ENCODE results near the gene RHBDL1.

The RHBDL1 gene

GRCh38 chr16:720447-720989 is 45.0 kb downstream of the RHBDL1 start:
- DNase-seq (ENCODE audit: low read depth), result peak; percentile 84

GRCh38 chr16:720990-721764 is 45.7 kb downstream of the RHBDL1 start, which contains the start of gene ANTKMT:
Gene ANTKMT, plus strand, starts transcription at chr16:721146. Its CDS starts 129 bp downstream, at chr16:721275.
- DNase-seq (ENCODE audit: low read depth), result peak; percentile 61

DNA sequence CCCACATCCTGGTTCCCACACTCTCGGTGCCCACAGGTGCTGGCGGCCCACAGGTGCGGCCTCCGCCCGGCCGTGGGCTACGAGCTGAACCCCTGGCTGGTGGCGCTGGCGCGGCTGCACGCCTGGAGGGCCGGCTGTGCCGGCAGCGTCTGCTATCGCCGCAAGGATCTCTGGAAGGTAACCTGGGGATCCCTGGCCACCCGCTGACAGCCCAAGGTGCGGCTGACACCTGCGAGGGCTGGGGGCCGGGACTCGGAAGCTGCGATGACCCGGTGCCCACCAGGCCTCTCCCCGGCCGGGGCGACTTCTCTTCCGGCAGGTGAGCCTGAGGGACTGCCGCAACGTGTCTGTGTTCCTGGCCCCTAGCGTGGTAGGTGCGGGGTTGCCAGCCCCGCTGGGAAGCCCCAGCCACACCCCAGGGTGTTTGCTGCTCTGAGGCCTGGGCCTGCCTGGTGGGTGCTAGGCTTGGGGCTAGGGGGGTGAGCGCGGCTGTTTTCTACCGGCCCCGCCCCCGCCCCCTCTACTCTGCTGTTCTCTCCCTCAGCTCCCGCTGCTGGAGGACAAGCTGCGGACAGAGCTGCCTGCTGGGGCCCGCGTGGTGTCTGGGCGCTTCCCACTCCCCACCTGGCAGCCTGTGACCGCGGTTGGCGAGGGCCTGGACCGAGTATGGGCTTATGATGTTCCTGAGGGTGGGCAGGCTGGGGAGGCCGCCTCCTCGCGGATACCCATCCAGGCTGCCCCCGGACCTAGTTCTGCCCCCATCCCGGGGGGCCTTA is 46.5 kb downstream of the RHBDL1 start:
- DNase-seq (ENCODE audit: low read depth), result no peak

DNA sequence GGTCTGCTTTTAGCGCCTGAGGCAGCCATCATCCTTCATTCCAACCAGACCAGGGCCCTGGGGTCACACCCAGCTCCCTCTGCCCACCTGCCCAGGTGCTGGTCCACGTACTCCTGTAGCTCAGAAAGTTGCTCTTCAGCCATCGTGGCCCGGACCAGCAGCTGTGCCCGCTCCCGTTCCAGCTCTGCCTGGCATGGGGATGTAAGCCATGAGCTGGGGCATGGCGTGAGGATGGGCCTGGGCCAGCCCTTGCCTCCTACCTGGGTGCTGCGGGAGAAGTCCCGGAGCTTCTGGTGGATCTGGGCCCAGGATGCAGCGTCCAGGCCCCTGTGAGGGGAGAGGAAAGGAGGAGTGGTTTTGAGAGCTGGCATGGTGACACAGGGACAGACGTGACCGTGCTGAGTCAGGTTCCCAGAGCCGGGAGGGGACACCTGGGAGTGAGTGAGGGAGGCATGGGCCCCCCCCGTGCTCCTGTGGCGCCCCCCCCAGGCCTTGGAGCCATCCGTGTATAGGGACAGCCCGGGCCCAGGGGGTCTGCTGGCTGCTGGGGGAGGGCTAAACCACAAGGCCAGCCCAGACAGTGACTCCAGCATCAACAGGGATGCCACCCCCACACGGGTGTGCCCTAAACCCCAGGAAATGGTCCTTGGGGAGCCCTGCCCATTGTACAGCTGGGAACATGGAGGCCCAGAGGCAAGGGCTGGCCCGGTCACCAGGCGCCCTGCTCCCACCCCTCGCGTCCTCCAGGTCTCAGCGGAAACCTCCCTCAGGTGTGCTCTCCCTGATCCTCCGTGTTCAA is 47.6 kb downstream of the RHBDL1 start:
- DNase-seq (ENCODE audit: low read depth), result no peak

GRCh38 chr16:723695-724094 is 48.2 kb downstream of the RHBDL1 start:
- DNase-seq (ENCODE audit: low read depth), result no peak

GRCh38 chr16:724188-725040 is 48.9 kb downstream of the RHBDL1 start:
- DNase-seq (ENCODE audit: low read depth), result no peak

DNA sequence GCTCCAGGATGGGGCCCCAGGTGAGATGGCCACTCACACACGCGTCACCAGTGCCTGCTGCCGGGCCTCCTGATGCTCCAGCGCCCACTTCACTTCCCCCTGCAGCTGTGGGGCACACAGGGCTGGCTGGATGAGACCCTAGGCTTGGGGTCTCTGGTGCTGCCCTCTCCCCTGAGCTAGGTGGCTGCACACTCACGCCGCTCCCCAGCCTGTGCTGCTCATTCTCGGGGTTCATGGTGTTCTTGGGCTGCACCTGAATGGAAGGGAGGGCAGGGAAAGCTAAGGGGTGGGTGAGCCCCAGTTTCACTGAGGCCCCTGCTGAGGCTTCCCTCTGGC is 49.5 kb downstream of the RHBDL1 start:
- no peak for DNase-seq (ENCODE audit: low read depth)

GRCh38 chr16:725463-726187 is 50.2 kb downstream of the RHBDL1 start:
- DNase-seq (ENCODE audit: low read depth), result no peak

DNA sequence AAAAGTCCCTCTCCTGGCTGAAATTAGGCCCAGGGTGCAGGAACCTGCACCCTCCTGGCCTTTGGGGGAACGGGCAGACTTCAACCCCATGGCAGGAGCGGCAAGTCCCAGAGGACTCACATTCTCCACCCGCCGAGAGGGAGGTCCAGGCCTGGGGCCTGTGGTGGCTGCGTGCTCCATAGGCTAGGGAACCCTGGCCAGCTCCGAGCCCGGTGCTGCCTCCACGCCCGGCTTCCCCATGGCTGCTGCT is 50.6 kb downstream of the RHBDL1 start:
- DNase-seq (ENCODE audit: low read depth), result no peak

- no peak for DNase-seq (ENCODE audit: low read depth)
Measured at GRCh38 chr16:726438-727290, 51.2 kb downstream of the RHBDL1 start, which contains the start of the genes CCDC78 and HAGHL. Gene CCDC78, minus strand, starts transcription at chr16:726443. Its CDS starts 76 bp downstream, at chr16:726367. Gene HAGHL, plus strand, starts transcription at chr16:727106. Its CDS starts 404 bp downstream, at chr16:727510.

DNA sequence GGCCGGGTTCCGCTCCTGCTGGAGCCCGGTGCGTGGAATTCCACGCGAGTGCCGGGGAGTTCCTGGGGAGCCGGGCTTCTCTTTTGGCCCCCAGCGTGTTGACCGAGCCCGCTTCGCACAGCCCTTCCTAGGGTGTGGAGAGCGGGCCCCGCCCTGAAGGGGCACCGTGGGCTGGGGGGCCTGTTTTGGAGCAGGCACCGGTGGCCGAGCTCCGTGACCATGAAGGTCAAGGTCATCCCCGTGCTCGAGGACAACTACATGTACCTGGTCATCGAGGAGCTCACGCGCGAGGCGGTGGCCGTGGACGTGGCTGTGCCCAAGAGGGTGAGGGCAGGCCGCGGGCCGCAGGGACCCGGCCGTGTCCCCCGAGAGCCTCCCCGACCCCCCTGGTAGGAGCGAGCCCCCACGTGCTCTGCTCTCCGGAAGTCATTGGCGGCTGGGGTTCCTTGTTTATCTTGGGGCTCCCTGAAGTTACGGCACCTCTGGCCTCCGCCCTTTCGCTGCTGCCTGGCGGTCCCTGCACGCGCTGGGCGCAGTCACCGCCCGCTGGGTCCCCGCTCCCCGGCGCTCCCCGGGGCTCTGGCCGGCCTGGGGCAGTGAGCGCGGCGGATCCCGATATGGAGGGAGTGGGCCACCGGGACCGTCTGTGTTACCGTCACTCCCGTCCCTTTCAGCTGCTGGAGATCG is 52.0 kb downstream of the RHBDL1 start:
- DNase-seq (ENCODE audit: low read depth), result no peak
